ENCODE data around the gene GTF2I.
A peak's percentile ranks its signal among the peaks of the same experiment; 100 is the strongest.

The GTF2I gene

GRCh38 chr7:74657692-74658177, at the start of gene GTF2I:
TSS of gene GTF2I (plus strand) at chr7:74657718. CDS start at chr7:74689129, 31,411 bp downstream.
- DNase-seq = no peak
- Histone ChIP-seq H3K27me3 (replicated peaks) (no peaks in the 10 kb centered on the region), H3K27ac (peak within 1 kb of the TSS; percentile 92), H3K36me3 (replicated peaks) (no peaks in the 10 kb centered on the region), H3K4me3 (ENCODE audit: low read depth, low read length) (peak within 1 kb of the TSS; percentile 77)
- in situ Hi-C loops (cut with HindIII; ENCODE audit: low pct_ligation_motif_present, low sequenced_read_pairs) = no loop called here
- no peak for TF ChIP-seq CTCF (IDR thresholded peaks at IDR 0.05; ENCODE audit: low read depth, low read length, missing control alignments)

- no peaks in the 10 kb centered on the region for H3K36me3 ChIP-seq (replicated peaks)
- no peak overlapping the region for H3K4me3 ChIP-seq (ENCODE audit: low read depth, low read length)
- in situ Hi-C loops (cut with HindIII; ENCODE audit: low pct_ligation_motif_present, low sequenced_read_pairs) = no loop called here
- peak; percentile 33 for DNase-seq
- no peak overlapping the region for H3K27ac ChIP-seq
- no peak for TF ChIP-seq CTCF (IDR thresholded peaks at IDR 0.05; ENCODE audit: low read depth, low read length, missing control alignments)
- no peaks in the 10 kb centered on the region for H3K27me3 ChIP-seq (replicated peaks)
These were observed 45.3 kb upstream of the GTF2I start for GRCh38 chr7:74612015-74612829.

- DNase-seq = no peak
These were observed 41.4 kb upstream of the GTF2I start for GRCh38 chr7:74615933-74616780.

GRCh38 chr7:74617180-74617744, 40.3 kb upstream of the GTF2I start:
- Histone ChIP-seq H3K27me3 (replicated peaks) (no peaks in the 10 kb centered on the region), H3K4me3 (ENCODE audit: low read depth, low read length) (no peak overlapping the region), H3K36me3 (replicated peaks) (no peaks in the 10 kb centered on the region), H3K27ac (no peak overlapping the region)
- DNase-seq = no peak
- no peak for TF ChIP-seq CTCF (IDR thresholded peaks at IDR 0.05; ENCODE audit: low read depth, low read length, missing control alignments)
- in situ Hi-C loops (cut with HindIII; ENCODE audit: low pct_ligation_motif_present, low sequenced_read_pairs) = no loop called here

More at GRCh38 chr7:74615933-74616780, 41.4 kb upstream of the GTF2I start:
- Histone ChIP-seq H3K27me3 (replicated peaks) (no peaks in the 10 kb centered on the region), H3K36me3 (replicated peaks) (no peaks in the 10 kb centered on the region), H3K4me3 (ENCODE audit: low read depth, low read length) (no peak overlapping the region), H3K27ac (no peak overlapping the region)
- in situ Hi-C loops (cut with HindIII; ENCODE audit: low pct_ligation_motif_present, low sequenced_read_pairs) = no loop called here
- no peak for TF ChIP-seq CTCF (IDR thresholded peaks at IDR 0.05; ENCODE audit: low read depth, low read length, missing control alignments)

GRCh38 chr7:74619235-74619860, 38.2 kb upstream of the GTF2I start:
- H3K27ac ChIP-seq = no peak overlapping the region
- TF ChIP-seq CTCF (IDR thresholded peaks at IDR 0.05; ENCODE audit: low read depth, low read length, missing control alignments) = no peak
- H3K27me3 ChIP-seq (replicated peaks) = no peaks in the 10 kb centered on the region
- no peak overlapping the region for H3K4me3 ChIP-seq (ENCODE audit: low read depth, low read length)
- H3K36me3 ChIP-seq (replicated peaks) = no peaks in the 10 kb centered on the region
- in situ Hi-C loops (cut with HindIII; ENCODE audit: low pct_ligation_motif_present, low sequenced_read_pairs) = no loop called here
- no peak for DNase-seq
